RWPE2 (cell line): Measurements from ENCODE around the gene HP.

ENCODE experiments used
- ATAC-seq: fragments of 200-7000 bp; cut with Tn5 transposase; 3 replicates; pipeline ENCODE4 v1.9.1; 2021; ENCODE audit warnings: low read depth
- DNase-seq: peaks from one replicate; pipeline ENCODE4 v3.0.0-alpha.2; 2020; ENCODE audit warnings: low spot score
- H3K27ac ChIP-seq: fragments of 450-650 bp; 2 replicates; pipeline ENCODE4 v1.5.1; 2017; ENCODE audit warnings: mild to moderate bottlenecking; ENCODE audit not compliant: poor library complexity, severe bottlenecking
- H3K27me3 ChIP-seq: fragments of 250-450 bp; sonication (Bioruptor Pico); 2 replicates; pipeline ENCODE4 v1.5.1; 2021; ENCODE audit warnings: mild to moderate bottlenecking, moderate library complexity; ENCODE audit not compliant: insufficient read depth, poor library complexity, severe bottlenecking
- H3K36me3 ChIP-seq: fragments of 250-450 bp; sonication (Bioruptor Pico); 2 replicates; pipeline ENCODE4 v1.5.1; 2020; ENCODE audit warnings: low read depth, mild to moderate bottlenecking, moderate library complexity
- H3K4me1 ChIP-seq: fragments of 250-450 bp; sonication (Bioruptor Pico); 2 replicates; pipeline ENCODE4 v1.5.1; 2021; ENCODE audit warnings: mild to moderate bottlenecking, moderate library complexity; ENCODE audit not compliant: insufficient read depth, poor library complexity, severe bottlenecking
- H3K4me3 ChIP-seq: fragments of 250-450 bp; sonication (Bioruptor Pico); 2 replicates; pipeline ENCODE4 v1.5.1; 2021; ENCODE audit warnings: mild to moderate bottlenecking, moderate library complexity; ENCODE audit not compliant: severe bottlenecking
- H3K9me3 ChIP-seq: fragments of 250-450 bp; sonication (Bioruptor Pico); 2 replicates; pipeline ENCODE4 v1.5.1; 2021; ENCODE audit warnings: mild to moderate bottlenecking, moderate library complexity; ENCODE audit not compliant: severe bottlenecking
- TF ChIP-seq, protein P1 (sequence below): fragments of 450-650 bp; IDR thresholded peaks from one replicate; pipeline ENCODE4 v1.5.1; 2017; ENCODE audit warnings: mild to moderate bottlenecking, moderate library complexity; ENCODE audit not compliant: poor library complexity, severe bottlenecking

Gene HP

DNA sequence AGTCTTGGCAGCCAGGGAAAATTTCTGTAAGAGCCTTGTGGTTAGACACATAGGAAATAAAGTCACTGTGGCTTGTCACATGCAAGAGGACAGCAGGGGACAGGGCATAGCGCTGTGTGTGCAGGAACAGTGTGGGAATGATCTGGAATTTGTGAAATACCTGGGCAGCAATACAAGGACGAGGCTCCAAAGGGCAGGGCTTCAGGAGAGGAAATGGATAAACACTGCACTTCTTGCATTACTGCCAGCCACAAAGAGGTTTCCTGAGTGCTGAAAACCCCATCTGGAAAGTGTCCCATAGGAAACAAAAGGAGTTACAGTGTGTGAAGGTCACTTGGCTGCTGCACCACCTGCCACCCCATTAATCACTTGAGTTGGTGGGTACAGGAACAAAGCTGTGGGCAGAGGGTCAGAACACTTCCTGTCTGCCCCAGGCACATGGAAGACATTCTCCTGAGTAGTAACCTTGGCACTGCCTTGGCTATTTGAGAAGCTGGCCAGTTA lies 12.1 kb upstream of the HP start:
- Histone ChIP-seq H3K4me3 (no peak overlapping the region), H3K27ac (no peak overlapping the region), H3K9me3 (no peaks in the 10 kb centered on the region), H3K27me3 (no peaks in the 10 kb centered on the region), H3K36me3 (no peaks in the 10 kb centered on the region), H3K4me1 (no peaks in the 10 kb centered on the region)
- DNase-seq (no peak), ATAC-seq (no peak)
- TF ChIP-seq, protein P1, sequence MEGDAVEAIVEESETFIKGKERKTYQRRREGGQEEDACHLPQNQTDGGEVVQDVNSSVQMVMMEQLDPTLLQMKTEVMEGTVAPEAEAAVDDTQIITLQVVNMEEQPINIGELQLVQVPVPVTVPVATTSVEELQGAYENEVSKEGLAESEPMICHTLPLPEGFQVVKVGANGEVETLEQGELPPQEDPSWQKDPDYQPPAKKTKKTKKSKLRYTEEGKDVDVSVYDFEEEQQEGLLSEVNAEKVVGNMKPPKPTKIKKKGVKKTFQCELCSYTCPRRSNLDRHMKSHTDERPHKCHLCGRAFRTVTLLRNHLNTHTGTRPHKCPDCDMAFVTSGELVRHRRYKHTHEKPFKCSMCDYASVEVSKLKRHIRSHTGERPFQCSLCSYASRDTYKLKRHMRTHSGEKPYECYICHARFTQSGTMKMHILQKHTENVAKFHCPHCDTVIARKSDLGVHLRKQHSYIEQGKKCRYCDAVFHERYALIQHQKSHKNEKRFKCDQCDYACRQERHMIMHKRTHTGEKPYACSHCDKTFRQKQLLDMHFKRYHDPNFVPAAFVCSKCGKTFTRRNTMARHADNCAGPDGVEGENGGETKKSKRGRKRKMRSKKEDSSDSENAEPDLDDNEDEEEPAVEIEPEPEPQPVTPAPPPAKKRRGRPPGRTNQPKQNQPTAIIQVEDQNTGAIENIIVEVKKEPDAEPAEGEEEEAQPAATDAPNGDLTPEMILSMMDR: no peak

DNA sequence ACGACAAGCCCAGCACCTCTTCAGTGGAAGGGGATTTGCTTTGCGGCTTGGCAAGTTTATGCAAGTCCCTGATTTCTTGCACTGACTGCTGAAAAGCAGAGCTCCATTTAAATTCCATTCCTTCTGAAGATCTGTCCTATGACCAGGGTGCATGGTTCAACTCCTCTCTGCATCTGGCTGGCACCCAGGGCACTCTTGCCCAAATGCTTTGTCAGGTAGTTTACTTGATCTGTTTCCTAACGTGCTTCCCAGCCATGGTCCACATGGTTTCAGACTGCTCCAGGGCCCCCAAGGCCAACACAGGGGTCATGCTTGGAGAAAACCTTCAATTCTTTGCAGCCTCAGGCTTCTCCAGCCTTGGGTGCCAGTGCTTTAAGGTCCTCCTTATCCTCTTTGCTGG lies 11.2 kb upstream of the HP start:
- DNase-seq: no peak

DNA sequence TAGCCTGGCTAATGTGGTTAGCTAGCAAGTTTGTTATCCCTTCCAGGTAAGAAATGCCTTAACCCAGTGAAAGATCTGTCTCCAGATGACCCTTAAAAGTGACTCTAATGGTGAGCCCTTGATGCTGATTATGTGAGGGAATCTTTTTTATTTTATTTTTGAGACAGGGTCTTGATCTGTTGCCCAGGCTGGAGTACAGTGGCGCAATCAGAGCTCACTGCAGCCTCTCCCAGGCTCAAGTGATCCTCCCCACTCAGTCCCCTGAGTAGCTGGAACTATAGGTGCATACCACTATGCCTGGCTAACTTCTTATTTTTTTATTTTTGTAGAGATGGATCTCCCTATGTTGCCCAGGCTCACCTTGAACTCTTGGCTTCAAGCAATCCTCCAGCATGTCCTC lies 10.8 kb upstream of the HP start:
- ATAC-seq: no peak
- no peak for DNase-seq
- Histone ChIP-seq H3K4me1 (no peaks in the 10 kb centered on the region), H3K4me3 (no peak overlapping the region), H3K27me3 (no peaks in the 10 kb centered on the region), H3K9me3 (no peaks in the 10 kb centered on the region), H3K36me3 (no peaks in the 10 kb centered on the region), H3K27ac (no peak overlapping the region)
- TF ChIP-seq, protein P1: no peak

More for the DNA sequence above, 11.2 kb upstream of the HP start:
- H3K36me3 ChIP-seq: no peaks in the 10 kb centered on the region
- H3K4me3 ChIP-seq: no peak overlapping the region
- H3K9me3 ChIP-seq: no peaks in the 10 kb centered on the region
- no peaks in the 10 kb centered on the region for H3K4me1 ChIP-seq
- ATAC-seq: no peak
- no peaks in the 10 kb centered on the region for H3K27me3 ChIP-seq
- TF ChIP-seq, protein P1: no peak
- no peak overlapping the region for H3K27ac ChIP-seq

DNA sequence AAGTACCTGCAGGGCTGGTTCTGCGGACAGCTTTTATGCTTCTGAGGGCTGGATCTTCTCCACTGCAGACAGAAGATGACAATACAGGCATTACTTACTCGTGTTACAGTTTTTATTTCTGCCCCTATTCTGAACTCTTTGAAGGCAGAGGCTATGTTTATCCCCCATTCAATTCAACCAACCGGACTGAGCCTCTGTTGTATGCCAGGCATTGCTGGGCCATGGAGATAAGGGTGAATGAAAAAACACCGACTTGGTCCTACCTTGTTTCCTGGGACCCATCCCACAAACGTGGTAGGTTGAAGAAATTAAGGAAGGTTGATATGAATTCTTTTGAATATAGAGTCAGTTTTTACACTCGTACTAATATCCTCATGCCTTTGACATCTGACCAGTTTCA lies 10.0 kb upstream of the HP start:
- no peak overlapping the region for H3K27ac ChIP-seq
- H3K4me3 ChIP-seq: no peak overlapping the region
- DNase-seq (no peak), ATAC-seq (no peak)
- TF ChIP-seq, protein P1: no peak
- no peaks in the 10 kb centered on the region for H3K4me1 ChIP-seq
- no peaks in the 10 kb centered on the region for H3K9me3 ChIP-seq
- H3K36me3 ChIP-seq: no peaks in the 10 kb centered on the region
- no peaks in the 10 kb centered on the region for H3K27me3 ChIP-seq

DNA sequence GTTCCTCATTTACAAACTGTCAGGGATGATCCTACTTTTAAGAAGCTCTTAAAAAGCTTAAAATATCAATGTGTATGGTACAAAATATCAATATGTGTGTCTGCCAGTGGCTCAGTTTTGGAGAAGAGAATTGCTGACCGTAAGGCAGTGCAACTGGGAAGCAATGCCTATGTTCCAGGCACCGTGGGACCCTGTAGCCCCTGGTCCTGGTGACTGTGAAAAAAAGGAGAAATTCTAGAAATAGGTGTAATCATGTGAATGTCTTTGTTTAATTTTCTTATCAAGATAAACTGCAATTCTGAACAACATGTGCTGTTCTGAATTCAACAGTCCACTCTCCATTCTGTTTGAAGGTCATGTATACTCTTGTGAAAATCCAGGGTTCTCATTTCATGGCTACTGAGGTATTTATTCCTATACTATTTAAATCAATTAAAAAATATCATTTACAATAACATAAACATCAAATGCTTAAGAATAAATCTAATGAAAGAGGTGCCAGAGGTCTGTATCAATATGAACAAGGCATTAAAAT lies 9.4 kb upstream of the HP start:
- Histone ChIP-seq H3K9me3 (no peaks in the 10 kb centered on the region), H3K27ac (no peak overlapping the region), H3K4me1 (no peaks in the 10 kb centered on the region), H3K27me3 (no peaks in the 10 kb centered on the region), H3K36me3 (no peaks in the 10 kb centered on the region), H3K4me3 (no peak overlapping the region)
- no peak for DNase-seq
- no peak for ATAC-seq
- TF ChIP-seq, protein P1: no peak
